HepG2 (cell line): Measurements from ENCODE around the gene LRRFIP2. TPM values are rescaled to one million over a fixed set of nuclear protein-coding genes. Genes with fewer than 3 reads are reported as not detected.

Source experiments
- ATAD3A ChIP-seq: sonication (generic); formaldehyde crosslinking; IDR thresholded peaks from 2 replicates; pipeline ENCODE4 v1.4.0; 2020; ENCODE audit warnings: missing genetic modification reagents
- ATF6 ChIP-seq: sonication (generic); formaldehyde crosslinking; conservative IDR thresholded peaks from 2 replicates; pipeline ENCODE4 v1.4.0; 2020; ENCODE audit warnings: missing genetic modification reagents
- CCDC6 ChIP-seq: sonication (generic); formaldehyde crosslinking; IDR thresholded peaks from 2 replicates; pipeline ENCODE4 v1.8.1; 2022; ENCODE audit warnings: mild to moderate bottlenecking, missing genetic modification reagents, moderate library complexity
- CREB1 ChIP-seq, 2 experiments: fragments of 450-650 bp in 1 of 2; IDR thresholded peaks; 2 replicates each; pipeline ENCODE4 v1.6.1; 2016 to 2017; ENCODE audit warnings: control low read depth in 1 of 2, mild to moderate bottlenecking in 1 of 2, missing compliant biosample characterization in 1 of 2, missing genetic modification characterization in 1 of 2
- ELF4 ChIP-seq: sonication (generic); formaldehyde crosslinking; IDR thresholded peaks from 2 replicates; pipeline ENCODE4 v1.5.0; 2020; ENCODE audit warnings: missing genetic modification reagents, mild to moderate bottlenecking, moderate library complexity, borderline replicate concordance
- HNF4G ChIP-seq, 2 experiments: sonication (generic) in 1 of 2; formaldehyde crosslinking in 1 of 2; IDR thresholded peaks; 2 replicates each; pipeline versions ENCODE4 v1.4.0 to v1.6.1; 2011 to 2020; ENCODE audit warnings: borderline replicate concordance in 2 of 2, low read depth in 2 of 2, mild to moderate bottlenecking in 2 of 2, low read length in 1 of 2, missing genetic modification reagents in 1 of 2, moderate library complexity in 1 of 2
- IRF2 ChIP-seq: IDR thresholded peaks from 2 replicates; pipeline ENCODE4 v1.6.1; 2018; ENCODE audit warnings: missing genetic modification reagents, missing compliant biosample characterization
- NR2F6 ChIP-seq, 2 experiments: IDR thresholded peaks; 2 replicates each; pipeline ENCODE4 v1.6.1; 2016; ENCODE audit warnings: antibody characterized with exemption in 1 of 2, mild to moderate bottlenecking in 1 of 2
- PHF21A ChIP-seq: sonication (generic); formaldehyde crosslinking; IDR thresholded peaks from 2 replicates; pipeline ENCODE4 v1.5.0; 2020; ENCODE audit warnings: mild to moderate bottlenecking, missing genetic modification reagents
- PPARG ChIP-seq: conservative IDR thresholded peaks from 2 replicates; pipeline ENCODE4 v1.6.1; 2016; ENCODE audit warnings: missing biosample characterization, missing genetic modification reagents
- SAP130 ChIP-seq: IDR thresholded peaks from 2 replicates; pipeline ENCODE4 v1.6.1; 2016; ENCODE audit warnings: low read depth
- TFAP4 ChIP-seq: sonication (generic); IDR thresholded peaks from 2 replicates; pipeline ENCODE4 v1.6.1; 2016; ENCODE audit warnings: low read depth, borderline replicate concordance
- YEATS2 ChIP-seq: sonication (generic); formaldehyde crosslinking; IDR thresholded peaks from 2 replicates; pipeline ENCODE4 v1.4.0; 2020; ENCODE audit warnings: missing genetic modification reagents, borderline replicate concordance
- ZBED4 ChIP-seq: sonication (generic); formaldehyde crosslinking; IDR thresholded peaks from 2 replicates; pipeline ENCODE4 v1.4.0; 2020; ENCODE audit warnings: missing genetic modification reagents, borderline replicate concordance
- ZNF329 ChIP-seq: sonication (generic); formaldehyde crosslinking; IDR thresholded peaks from 2 replicates; pipeline ENCODE4 v1.9.0; 2021; ENCODE audit warnings: low read depth, mild to moderate bottlenecking, missing genetic modification reagents
- ZNF335 ChIP-seq: sonication (generic); formaldehyde crosslinking; IDR thresholded peaks from 2 replicates; pipeline ENCODE4 v1.4.0; 2020; ENCODE audit warnings: missing genetic modification reagents
- ZNF441 ChIP-seq: sonication (generic); formaldehyde crosslinking; IDR thresholded peaks from 2 replicates; pipeline ENCODE4 v1.7.0; 2021; ENCODE audit warnings: missing genetic modification reagents, borderline replicate concordance
- ZNF546 ChIP-seq: sonication (generic); formaldehyde crosslinking; conservative IDR thresholded peaks from 2 replicates; pipeline ENCODE4 v1.8.1; 2023; ENCODE audit warnings: mild to moderate bottlenecking, missing genetic modification reagents
- ZNF564 ChIP-seq: sonication (generic); formaldehyde crosslinking; IDR thresholded peaks from 2 replicates; pipeline ENCODE4 v1.8.1; 2023; ENCODE audit warnings: mild to moderate bottlenecking, missing genetic modification reagents
- ZNF614 ChIP-seq: IDR thresholded peaks from 2 replicates; pipeline ENCODE4 v1.6.1; 2018; ENCODE audit warnings: missing biosample characterization, missing genetic modification reagents, inconsistent platforms, borderline replicate concordance
- ZNF674 ChIP-seq: sonication (generic); formaldehyde crosslinking; IDR thresholded peaks from 2 replicates; pipeline ENCODE4 v1.5.0; 2020; ENCODE audit warnings: low read depth, mild to moderate bottlenecking, missing genetic modification reagents
- ZNF83 ChIP-seq: sonication (generic); formaldehyde crosslinking; IDR thresholded peaks from 2 replicates; pipeline ENCODE4 v1.4.0; 2020; ENCODE audit warnings: missing genetic modification reagents, mild to moderate bottlenecking, borderline replicate concordance
- ZNF891 ChIP-seq: sonication (generic); formaldehyde crosslinking; IDR thresholded peaks from 2 replicates; pipeline ENCODE4 v1.5.0; 2020; ENCODE audit warnings: mild to moderate bottlenecking, missing genetic modification reagents
- ZSCAN25 ChIP-seq: sonication (generic); formaldehyde crosslinking; IDR thresholded peaks from 2 replicates; pipeline ENCODE4 v1.8.0; 2022; ENCODE audit warnings: mild to moderate bottlenecking, missing genetic modification reagents
- polyA plus RNA-seq, 8 experiments: library from polyadenylated mRNA; depleted of rRNA in 3 of 8; stranded (reverse) in 7 of 8; unstranded in 1 of 8; fragments of >200 nt; fragmentation: Illumina TruSeq in 4 of 8; extraction: Trizol in 4 of 8; gene quantifications; 2 replicates each; pipeline versions ENCODE4 v1.2.1 to v1.2.3, GENCODE V29; 2011 to 2016; ENCODE audit warnings: low read depth in 4 of 8, missing spikeins in 1 of 8, mixed read lengths in 1 of 8; ENCODE audit not compliant: insufficient read depth in 1 of 8
- total RNA-seq, 5 experiments: library from RNA; depleted of rRNA; stranded (reverse); fragments of >200 nt; fragmentation: Illumina TruSeq; extraction: Trizol; gene quantifications; 2 replicates each; pipeline ENCODE4 v1.2.3, GENCODE V29; 2016; ENCODE audit warnings: low read depth in 1 of 5

The LRRFIP2 gene
- total and polyA plus RNA-seq, 2 of the 13 experiments (the other 11 are each of a cell fraction or from before 2014, with no cell fraction given), result 13.5 to 32.2 TPM

- TF ChIP-seq TFAP4 (no peak), ATAD3A (CRISPR knock-in tag) (no peak), CCDC6 (CRISPR knock-in tag) (no peak), IRF2 (CRISPR knock-in tag) (peak; percentile 30; the same call in 1 of the 2 replicates), ZNF335 (CRISPR knock-in tag) (no peak), ZNF891 (no peak), ZNF441 (CRISPR knock-in tag) (no peak), ZNF83 (no peak), ZNF564 (no peak), CREB1 (IDR thresholded peaks at IDR 0.05) (no peak), CREB1 (CRISPR knock-in tag; IDR thresholded peaks at IDR 0.05) (peak; percentile 12; the same call in 1 of the 2 replicates), ZNF329 (no peak), ZNF614 (CRISPR knock-in tag) (peak; percentile 72), PPARG (CRISPR knock-in tag) (no peak), HNF4G (IDR thresholded peaks at IDR 0.05; ENCODE audit: borderline replicate concordance, low read depth, low read length) (peak; percentile 50; the same call in 1 of the 2 replicates), HNF4G (CRISPR knock-in tag; IDR thresholded peaks at IDR 0.05; ENCODE audit: borderline replicate concordance, low read depth) (no peak), ZBED4 (CRISPR knock-in tag) (no peak), ATF6 (CRISPR knock-in tag) (no peak), YEATS2 (CRISPR knock-in tag) (no peak), PHF21A (CRISPR knock-in tag) (0 out of 2 replicates have a peak, but pooled peaks have one; percentile 36), ELF4 (CRISPR knock-in tag) (0 out of 2 replicates have a peak, but pooled peaks have one; percentile 30), SAP130 (CRISPR knock-in tag) (peak; percentile 51), NR2F6 (IDR thresholded peaks at IDR 0.05) (peak; percentile 90), NR2F6 (CRISPR knock-in tag; IDR thresholded peaks at IDR 0.05) (peak; percentile 93), ZNF674 (CRISPR knock-in tag) (no peak), ZNF546 (CRISPR knock-in tag) (no peak), ZSCAN25 (CRISPR knock-in tag) (no peak)
These were observed 47.0 kb downstream of the LRRFIP2 start (continued) for GRCh38 chr3:37127340-37127739.
